Retinal pigment epithelial cell (primary cell): ENCODE data around the gene TPTE2.

Experiments
- DNase-seq: peaks from one replicate; pipeline ENCODE4 v3.0.0-alpha.2; 2010; ENCODE audit warnings: low read depth
- H3K4me3 ChIP-seq: 2 replicates; pipeline ENCODE4 v1.5.1; 2011; ENCODE audit warnings: mild to moderate bottlenecking, low read length, control low read depth, moderate library complexity
- TF ChIP-seq, protein P1 (sequence below): conservative IDR thresholded peaks from 2 replicates; pipeline ENCODE4 v1.5.1; 2011; ENCODE audit warnings: low read depth, low read length, control low read depth, inconsistent platforms

TPTE2 gene

GRCh38 chr13:19587635-19588300 is 26.4 kb upstream of the TPTE2 start:
- TF ChIP-seq, protein P1, sequence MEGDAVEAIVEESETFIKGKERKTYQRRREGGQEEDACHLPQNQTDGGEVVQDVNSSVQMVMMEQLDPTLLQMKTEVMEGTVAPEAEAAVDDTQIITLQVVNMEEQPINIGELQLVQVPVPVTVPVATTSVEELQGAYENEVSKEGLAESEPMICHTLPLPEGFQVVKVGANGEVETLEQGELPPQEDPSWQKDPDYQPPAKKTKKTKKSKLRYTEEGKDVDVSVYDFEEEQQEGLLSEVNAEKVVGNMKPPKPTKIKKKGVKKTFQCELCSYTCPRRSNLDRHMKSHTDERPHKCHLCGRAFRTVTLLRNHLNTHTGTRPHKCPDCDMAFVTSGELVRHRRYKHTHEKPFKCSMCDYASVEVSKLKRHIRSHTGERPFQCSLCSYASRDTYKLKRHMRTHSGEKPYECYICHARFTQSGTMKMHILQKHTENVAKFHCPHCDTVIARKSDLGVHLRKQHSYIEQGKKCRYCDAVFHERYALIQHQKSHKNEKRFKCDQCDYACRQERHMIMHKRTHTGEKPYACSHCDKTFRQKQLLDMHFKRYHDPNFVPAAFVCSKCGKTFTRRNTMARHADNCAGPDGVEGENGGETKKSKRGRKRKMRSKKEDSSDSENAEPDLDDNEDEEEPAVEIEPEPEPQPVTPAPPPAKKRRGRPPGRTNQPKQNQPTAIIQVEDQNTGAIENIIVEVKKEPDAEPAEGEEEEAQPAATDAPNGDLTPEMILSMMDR: peak; percentile 52
- no peak overlapping the region for H3K4me3 ChIP-seq
- DNase-seq: no peak

DNA sequence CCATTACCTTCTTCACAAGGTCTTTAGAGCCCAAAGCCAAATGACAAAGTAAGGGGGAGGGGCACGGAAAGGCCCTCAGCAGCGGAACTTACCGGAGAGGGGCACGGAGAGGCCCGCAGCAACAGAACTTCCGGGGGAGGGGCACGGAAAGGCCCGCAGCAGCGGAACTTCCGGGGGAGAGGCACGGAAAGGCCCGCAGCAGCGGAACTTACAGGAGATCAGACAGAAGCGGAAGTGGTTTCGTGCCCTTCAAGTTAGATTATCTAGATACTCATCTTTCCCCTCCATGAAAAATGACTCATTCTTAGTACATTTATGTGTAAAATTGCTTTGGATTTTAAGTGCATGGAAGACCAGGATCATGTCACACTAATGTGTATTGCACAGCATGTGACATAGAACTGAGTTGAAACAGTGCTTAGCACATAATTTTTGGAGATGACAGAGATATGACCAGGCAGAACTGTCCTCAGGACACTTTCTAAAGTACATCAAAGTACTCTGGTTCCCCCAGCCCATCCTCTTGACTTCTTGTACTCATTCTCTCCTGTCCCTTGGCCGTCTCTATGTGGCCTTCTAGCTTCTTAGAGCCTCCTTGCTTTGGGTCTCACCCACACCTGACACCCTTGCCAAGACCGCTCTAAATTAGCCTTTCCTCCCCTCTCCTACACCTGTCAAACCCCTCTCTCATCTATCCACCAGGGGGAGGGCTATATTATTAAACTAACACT is 25.7 kb upstream of the TPTE2 start:
- TF ChIP-seq, protein P1: no peak
- peak overlapping the region; percentile 8 for H3K4me3 ChIP-seq
- no peak for DNase-seq

DNA sequence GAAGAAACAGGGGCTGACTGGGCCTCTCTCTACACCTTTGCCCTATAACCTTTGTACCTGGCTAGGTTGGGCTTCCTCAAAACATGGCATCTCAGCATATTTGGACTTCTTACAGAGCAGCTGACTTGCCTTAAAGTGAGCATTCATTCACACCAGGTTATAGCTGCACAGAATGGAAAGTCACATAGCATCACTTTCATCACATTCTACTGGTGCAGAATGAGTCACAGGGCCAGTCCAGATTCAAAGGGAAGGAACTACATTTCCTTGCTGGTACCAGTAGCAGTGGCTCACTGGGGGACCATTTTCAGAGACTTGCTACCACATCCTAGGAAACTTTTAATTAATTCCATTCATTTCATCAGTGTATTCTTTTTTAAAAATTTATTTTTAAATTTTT is 20.3 kb upstream of the TPTE2 start:
- TF ChIP-seq, protein P1: no peak
- H3K4me3 ChIP-seq: no peak overlapping the region
- no peak for DNase-seq

DNA sequence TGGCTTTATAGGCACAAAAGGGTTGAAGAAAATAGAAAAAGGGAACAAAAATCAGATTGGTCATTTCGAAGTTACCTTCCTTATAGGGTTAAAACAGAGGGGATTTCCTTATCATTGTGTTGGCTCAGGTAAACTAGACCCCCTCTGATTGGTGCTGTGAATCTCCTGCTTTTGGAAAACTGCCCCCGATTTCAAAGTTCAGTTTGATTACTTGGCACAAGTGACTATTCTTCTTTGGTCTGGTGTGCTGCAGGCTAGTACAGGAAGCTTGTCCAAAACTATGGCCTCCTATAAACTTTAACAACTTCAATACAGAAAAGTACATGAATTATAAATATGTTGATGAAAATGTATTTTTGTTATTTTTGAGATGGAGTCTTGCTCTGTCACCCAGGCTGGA is 13.9 kb upstream of the TPTE2 start:
- no peak overlapping the region for H3K4me3 ChIP-seq
- DNase-seq: no peak
- TF ChIP-seq, protein P1: no peak

GRCh38 chr13:19573120-19573716 is 11.9 kb upstream of the TPTE2 start:
- TF ChIP-seq, protein P1: no peak
- no peak overlapping the region for H3K4me3 ChIP-seq
- no peak for DNase-seq

DNA sequence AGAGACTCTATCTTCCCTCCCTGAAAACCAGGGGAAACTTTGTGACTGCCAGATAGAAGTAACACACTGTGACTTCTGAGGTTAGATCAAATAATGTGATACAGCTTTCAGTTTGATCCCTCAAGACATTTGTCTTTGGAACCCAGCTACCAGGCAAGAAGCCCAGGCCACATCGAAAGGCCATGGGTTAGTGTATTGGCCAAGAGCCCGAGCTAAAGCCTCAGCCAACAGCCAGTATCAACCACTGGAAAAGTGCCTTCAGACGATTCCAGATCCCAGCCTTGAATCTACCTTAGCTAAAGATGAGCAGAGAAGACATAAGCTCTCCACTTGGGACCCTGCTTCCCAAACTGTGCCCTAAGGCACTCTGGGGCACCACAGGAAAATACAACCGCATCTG is 10.9 kb upstream of the TPTE2 start:
- TF ChIP-seq, protein P1: no peak
- H3K4me3 ChIP-seq: no peak overlapping the region
- DNase-seq: no peak
